SK-N-SH treated with all-trans-retinoic acid at 6 μM for 48 hours (cell line): ENCODE data around the gene HGS.

Source experiments
- GLIS3 ChIP-seq: fragments of 250-450 bp; sonication (Bioruptor Pico); IDR thresholded peaks from 2 replicates; pipeline ENCODE4 v1.5.0; 2020; ENCODE audit warnings: mild to moderate bottlenecking, moderate library complexity
- PPARA ChIP-seq: fragments of 250-450 bp; sonication (Bioruptor Pico); IDR thresholded peaks from 2 replicates; pipeline ENCODE4 v1.5.0; 2020; ENCODE audit warnings: mild to moderate bottlenecking, borderline replicate concordance
- RARB ChIP-seq: fragments of 250-450 bp; sonication (Bioruptor Pico); IDR thresholded peaks from 2 replicates; pipeline ENCODE4 v1.8.0; 2021; ENCODE audit warnings: mild to moderate bottlenecking, moderate library complexity
- TOX ChIP-seq: fragments of 250-450 bp; sonication (Bioruptor Pico); IDR thresholded peaks from 2 replicates; pipeline ENCODE4 v1.8.0; 2021; ENCODE audit warnings: mild to moderate bottlenecking, moderate library complexity, borderline replicate concordance
- ZFP3 ChIP-seq: fragments of 250-450 bp; sonication (Bioruptor Pico); IDR thresholded peaks from 2 replicates; pipeline ENCODE4 v1.5.0; 2020; ENCODE audit warnings: mild to moderate bottlenecking, moderate library complexity
- ZFP30 ChIP-seq: fragments of 450-650 bp; formaldehyde crosslinking; IDR thresholded peaks from 2 replicates; pipeline ENCODE4 v1.5.0; 2022; ENCODE audit warnings: mild to moderate bottlenecking, moderate library complexity
- TF ChIP-seq, protein P1 (sequence below): fragments of 250-450 bp; sonication (Bioruptor Pico); IDR thresholded peaks from 2 replicates; pipeline ENCODE4 v1.5.1; 2020; ENCODE audit warnings: low read depth, mild to moderate bottlenecking, moderate library complexity

DNA sequence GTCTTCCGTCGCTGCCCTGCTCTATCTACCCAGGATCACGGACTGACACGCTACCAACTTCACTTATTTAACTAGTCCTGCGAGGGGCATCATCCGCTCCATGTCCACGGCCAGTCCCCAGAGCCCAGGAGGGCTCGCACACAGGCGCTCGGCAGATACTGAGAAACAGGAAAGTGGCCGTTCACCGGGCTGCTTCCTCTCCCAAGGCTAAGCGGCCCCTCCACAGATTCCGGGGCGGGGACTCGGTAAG is 17.8 kb upstream of the HGS start:
- TF ChIP-seq PPARA, result no peak
- TF ChIP-seq TOX, result no peak
- TF ChIP-seq ZFP3 (CRISPR knock-in tag), result no peak
- no peak for TF ChIP-seq GLIS3
- TF ChIP-seq ZFP30 (CRISPR knock-in tag), result no peak
- TF ChIP-seq, protein P1, sequence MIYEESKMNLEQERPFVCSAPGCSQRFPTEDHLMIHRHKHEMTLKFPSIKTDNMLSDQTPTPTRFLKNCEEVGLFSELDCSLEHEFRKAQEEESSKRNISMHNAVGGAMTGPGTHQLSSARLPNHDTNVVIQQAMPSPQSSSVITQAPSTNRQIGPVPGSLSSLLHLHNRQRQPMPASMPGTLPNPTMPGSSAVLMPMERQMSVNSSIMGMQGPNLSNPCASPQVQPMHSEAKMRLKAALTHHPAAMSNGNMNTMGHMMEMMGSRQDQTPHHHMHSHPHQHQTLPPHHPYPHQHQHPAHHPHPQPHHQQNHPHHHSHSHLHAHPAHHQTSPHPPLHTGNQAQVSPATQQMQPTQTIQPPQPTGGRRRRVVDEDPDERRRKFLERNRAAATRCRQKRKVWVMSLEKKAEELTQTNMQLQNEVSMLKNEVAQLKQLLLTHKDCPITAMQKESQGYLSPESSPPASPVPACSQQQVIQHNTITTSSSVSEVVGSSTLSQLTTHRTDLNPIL (CRISPR knock-in tag), result no peak
- no peak for TF ChIP-seq RARB (CRISPR knock-in tag)
